Measurements from ENCODE around the gene SCAMP4. TPM values are rescaled to one million over a fixed set of nuclear protein-coding genes. Genes with fewer than 3 reads are reported as not detected.
A peak's percentile ranks its signal among the peaks of the same experiment; 100 is the strongest.

SCAMP4 gene
- total RNA-seq, 1 experiment from 2014 or later: 69.8 TPM

- intact Hi-C loops (cut with micrococcal nuclease; ENCODE audit: unreplicated experiment): no loop called here
- ChIA-PET POLR2A (ENCODE audit: unreplicated experiment) (interaction anchor here (0.5 to 0.6 kb wide), 2 partner anchors 588 to 695 kb away, joined by 4 to 15 read pairs; partner anchors contain the start of gene CIRBP), CTCF (interaction anchor here (0.5 kb wide), 1 partner anchor 62 kb away, joined by 3 read pairs; no protein-coding TSS in a partner anchor)
- Histone ChIP-seq H3K27ac (no peak overlapping the region), H2AFZ (no peak overlapping the region), H3K4me3 (no peak overlapping the region), H3K36me3 (ENCODE audit: low read depth) (no peaks in the 10 kb centered on the region), H3K4me2 (no peak overlapping the region), H4K20me1 (ENCODE audit: insufficient read depth) (peaks cover 52% of the 10 kb centered on the region), H3K27me3 (ENCODE audit: insufficient read depth, low read depth) (no peaks in the 10 kb centered on the region), H3K79me2 (ENCODE audit: low read depth) (peaks cover 80% of the 10 kb centered on the region), H3F3A (ENCODE audit: insufficient read depth, low read depth) (peaks cover 8% of the 10 kb centered on the region; the same call in 1 of the 2 replicates), H3K9me2 (ENCODE audit: insufficient read depth) (no peaks in the 10 kb centered on the region), H3K9me3 (ENCODE audit: insufficient read depth, low read depth) (no peaks in the 10 kb centered on the region), H3K4me1 (replicated peaks; ENCODE audit: insufficient read depth) (peaks cover 20% of the 10 kb centered on the region)
- no TSS peak for BruUV-seq (replicated peaks)
- TF ChIP-seq, protein P1, sequence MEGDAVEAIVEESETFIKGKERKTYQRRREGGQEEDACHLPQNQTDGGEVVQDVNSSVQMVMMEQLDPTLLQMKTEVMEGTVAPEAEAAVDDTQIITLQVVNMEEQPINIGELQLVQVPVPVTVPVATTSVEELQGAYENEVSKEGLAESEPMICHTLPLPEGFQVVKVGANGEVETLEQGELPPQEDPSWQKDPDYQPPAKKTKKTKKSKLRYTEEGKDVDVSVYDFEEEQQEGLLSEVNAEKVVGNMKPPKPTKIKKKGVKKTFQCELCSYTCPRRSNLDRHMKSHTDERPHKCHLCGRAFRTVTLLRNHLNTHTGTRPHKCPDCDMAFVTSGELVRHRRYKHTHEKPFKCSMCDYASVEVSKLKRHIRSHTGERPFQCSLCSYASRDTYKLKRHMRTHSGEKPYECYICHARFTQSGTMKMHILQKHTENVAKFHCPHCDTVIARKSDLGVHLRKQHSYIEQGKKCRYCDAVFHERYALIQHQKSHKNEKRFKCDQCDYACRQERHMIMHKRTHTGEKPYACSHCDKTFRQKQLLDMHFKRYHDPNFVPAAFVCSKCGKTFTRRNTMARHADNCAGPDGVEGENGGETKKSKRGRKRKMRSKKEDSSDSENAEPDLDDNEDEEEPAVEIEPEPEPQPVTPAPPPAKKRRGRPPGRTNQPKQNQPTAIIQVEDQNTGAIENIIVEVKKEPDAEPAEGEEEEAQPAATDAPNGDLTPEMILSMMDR (conservative IDR thresholded peaks at IDR 0.05): no peak
- TF ChIP-seq EZH2 (IDR thresholded peaks at IDR 0.05; ENCODE audit: low read depth): no peak
- DNase-seq: peak in 1 of 2 experiments; percentile 72
Measured at GRCh38 chr19:1856698-1857603, 48.2 kb upstream of the SCAMP4 start.

GRCh38 chr19:1857648-1858326 lies 47.4 kb upstream of the SCAMP4 start:
- Histone ChIP-seq H4K20me1 (ENCODE audit: insufficient read depth) (peaks cover 53% of the 10 kb centered on the region), H3K27ac (no peak overlapping the region)
- BruUV-seq (replicated peaks): no TSS peak

More at GRCh38 chr19:1857648-1858326, 47.4 kb upstream of the SCAMP4 start:
- POLR2A ChIA-PET (ENCODE audit: unreplicated experiment): interaction anchor here (0.6 kb wide), 1 partner anchor 696 kb away, joined by 15 read pairs; no protein-coding TSS in a partner anchor
- Histone ChIP-seq H3K9me2 (ENCODE audit: insufficient read depth) (no peaks in the 10 kb centered on the region), H3K4me1 (replicated peaks; ENCODE audit: insufficient read depth) (peaks cover 20% of the 10 kb centered on the region), H3K4me3 (no peak overlapping the region), H3K79me2 (ENCODE audit: low read depth) (peaks cover 84% of the 10 kb centered on the region), H3F3A (ENCODE audit: insufficient read depth, low read depth) (peaks cover 8% of the 10 kb centered on the region; the same call in 1 of the 2 replicates), H2AFZ (no peak overlapping the region), H3K4me2 (no peak overlapping the region), H3K9me3 (ENCODE audit: insufficient read depth, low read depth) (no peaks in the 10 kb centered on the region), H3K27me3 (ENCODE audit: insufficient read depth, low read depth) (no peaks in the 10 kb centered on the region), H3K36me3 (ENCODE audit: low read depth) (no peaks in the 10 kb centered on the region)
- TF ChIP-seq EZH2 (IDR thresholded peaks at IDR 0.05; ENCODE audit: low read depth): no peak
- TF ChIP-seq, protein P1 (conservative IDR thresholded peaks at IDR 0.05): no peak
- CTCF ChIA-PET: no interaction called here
- DNase-seq: no peak
- intact Hi-C loops (cut with micrococcal nuclease; ENCODE audit: unreplicated experiment): no loop called here
